BJ (cell line): ENCODE measurements around the gene PEX3. TPM values are rescaled to one million over a fixed set of nuclear protein-coding genes. Genes with fewer than 3 reads are reported as not detected.

Experiments
- CTCF ChIA-PET: fragments of 350-600 bp; formaldehyde crosslinking; extraction: SDS; loops from one replicate; lab custom pipeline; 2021; ENCODE audit warnings: antibody characterized with exemption, inconsistent platforms; lab: Yijun Ruan, JAX
- POLR2A ChIA-PET: fragments of 300-600 bp; sonication (Branson Sonifier 250); formaldehyde crosslinking; extraction: SDS; loops from one replicate; lab custom pipeline; 2021; ENCODE audit warnings: antibody characterized with exemption; lab: Charles Lee
- DNase-seq: peaks from one replicate; pipeline ENCODE4 v3.0.0-alpha.2; 2011; ENCODE audit warnings: low read depth
- H3K27me3 ChIP-seq: 2 replicates; pipeline ENCODE4 v1.6.0; 2011; ENCODE audit warnings: low read length; ENCODE audit not compliant: control insufficient read depth, insufficient read depth
- H3K36me3 ChIP-seq: 2 replicates; pipeline ENCODE4 v1.5.1; 2011; ENCODE audit warnings: low read length; ENCODE audit not compliant: control insufficient read depth, insufficient read depth
- H3K4me3 ChIP-seq: 2 replicates; pipeline ENCODE4 v1.5.1; 2011; ENCODE audit warnings: low read depth, mild to moderate bottlenecking, control low read depth, low read length
- CTCF ChIP-seq: IDR thresholded peaks from 2 replicates; pipeline ENCODE4 v1.5.1; 2011; ENCODE audit warnings: low read depth, mild to moderate bottlenecking, control low read depth, inconsistent platforms, low read length, moderate library complexity; ENCODE audit not compliant: insufficient read depth
- polyA plus RNA-seq: library from polyadenylated mRNA; depleted of rRNA; stranded (reverse); fragments of >200 nt; gene quantifications from 2 replicates; pipeline ENCODE4 v1.2.3, GENCODE V29; 2011

Gene PEX3
- polyA plus RNA-seq, 1 experiment, result 19.7 TPM

DNA sequence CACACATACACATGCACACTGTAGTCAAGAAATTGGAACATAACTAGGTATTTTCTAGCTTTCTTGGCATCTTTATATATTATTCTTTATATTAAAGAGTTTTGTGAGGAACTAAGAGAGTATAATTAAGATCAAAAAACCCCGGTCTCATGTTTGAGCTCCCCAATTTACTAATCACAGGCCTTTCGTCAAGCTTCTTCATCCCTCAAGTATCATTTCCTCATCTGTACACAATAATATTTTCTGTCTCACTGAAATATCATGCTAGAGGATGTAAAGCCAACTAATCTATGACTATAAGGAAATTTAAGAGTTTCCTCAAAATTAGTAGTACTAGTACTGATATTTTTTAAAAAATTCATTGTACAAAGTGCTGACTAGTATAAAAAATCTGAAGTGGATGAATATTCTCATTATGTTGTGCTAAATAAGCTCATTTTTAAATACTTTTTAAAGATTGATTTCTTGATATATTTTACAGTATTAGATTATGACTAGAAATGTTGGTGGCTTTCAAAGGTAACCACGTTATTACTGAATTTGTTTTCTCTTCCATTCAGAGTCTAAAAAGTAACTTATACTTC, 28.0 kb downstream of the PEX3 start:
- H3K4me3 ChIP-seq, result no peak overlapping the region
- POLR2A ChIA-PET, result no interaction called here

DNA sequence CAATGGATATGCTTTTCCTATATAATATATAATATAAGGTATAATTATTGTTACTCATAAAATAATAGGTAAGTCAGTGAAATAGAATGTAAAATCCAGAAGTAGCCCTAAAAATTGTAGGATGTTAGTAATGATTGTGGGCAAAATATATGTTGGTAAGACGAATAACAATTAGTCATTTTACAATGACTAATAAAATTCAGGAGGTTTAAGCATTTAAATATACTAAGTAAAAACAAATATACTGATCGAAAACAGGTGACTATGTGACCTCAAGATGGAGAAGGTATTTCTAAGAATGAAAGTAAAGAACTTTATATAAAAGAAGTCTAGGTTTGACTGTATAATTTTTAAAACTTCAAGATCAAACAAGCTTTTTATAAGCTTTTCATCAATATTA, 32.0 kb downstream of the PEX3 start:
- CTCF ChIA-PET, result no interaction called here
- POLR2A ChIA-PET, result no interaction called here
- Histone ChIP-seq H3K4me3 (no peak overlapping the region), H3K27me3 (no peaks in the 10 kb centered on the region), H3K36me3 (peaks cover 1% of the 10 kb centered on the region)
- TF ChIP-seq CTCF, result no peak
- DNase-seq, result no peak

More for the DNA sequence above, 28.0 kb downstream of the PEX3 start:
- Histone ChIP-seq H3K36me3 (no peaks in the 10 kb centered on the region; the same call in none of the 2 replicates), H3K27me3 (no peaks in the 10 kb centered on the region)
- no peak for DNase-seq
- CTCF ChIA-PET, result interaction anchor here (0.7 kb wide), 2 partner anchors 586 to 593 kb away, joined by 3 read pairs; no protein-coding TSS in a partner anchor
- no peak for TF ChIP-seq CTCF

- H3K36me3 ChIP-seq, result peaks cover 1% of the 10 kb centered on the region; the same call in 1 of the 2 replicates
- no peak overlapping the region for H3K4me3 ChIP-seq
- no peaks in the 10 kb centered on the region for H3K27me3 ChIP-seq
- DNase-seq, result no peak
- ChIA-PET CTCF (no interaction called here), POLR2A (no interaction called here)
- TF ChIP-seq CTCF, result no peak
These were observed 35.4 kb downstream of the PEX3 start for GRCh38 chr6:143485967-143486366.

- TF ChIP-seq CTCF, result no peak
- ChIA-PET POLR2A (no interaction called here), CTCF (no interaction called here)
- DNase-seq, result no peak
- Histone ChIP-seq H3K4me3 (no peak overlapping the region), H3K27me3 (no peaks in the 10 kb centered on the region), H3K36me3 (peaks cover 1% of the 10 kb centered on the region; the same call in 1 of the 2 replicates)
These were observed 36.1 kb downstream of the PEX3 start for GRCh38 chr6:143486752-143487151.

- Histone ChIP-seq H3K27me3 (no peaks in the 10 kb centered on the region), H3K4me3 (no peak overlapping the region), H3K36me3 (no peaks in the 10 kb centered on the region)
- DNase-seq, result no peak
- TF ChIP-seq CTCF, result no peak
- CTCF ChIA-PET, result no interaction called here
- POLR2A ChIA-PET, result no interaction called here
These were observed 39.6 kb downstream of the PEX3 start for GRCh38 chr6:143490244-143490643.
